GM23248 (cell line): Measurements from ENCODE around the gene COL19A1. TPM values are rescaled to one million over a fixed set of nuclear protein-coding genes. Genes with fewer than 3 reads are reported as not detected.

ENCODE experiments used
- DNase-seq: peaks from one replicate; pipeline ENCODE4 v3.0.0-alpha.2; 2015
- H2AFZ ChIP-seq: fragments of 200-600 bp; sonication (generic); 2 replicates; pipeline ENCODE4 v1.6.1; 2016; ENCODE audit warnings: antibody characterized with exemption
- H3F3A ChIP-seq: fragments of 200-600 bp; sonication (generic); 2 replicates; pipeline ENCODE4 v1.6.1; 2016; ENCODE audit warnings: mild to moderate bottlenecking, antibody characterized with exemption, mixed run types; ENCODE audit not compliant: insufficient read depth
- H3K27ac ChIP-seq: fragments of 200-600 bp; sonication (generic); 2 replicates; pipeline ENCODE4 v1.5.1; 2016; ENCODE audit warnings: mild to moderate bottlenecking
- H3K27me3 ChIP-seq: fragments of 200-600 bp; sonication (generic); replicated peaks from 2 replicates; pipeline ENCODE4 v1.6.1; 2016; ENCODE audit warnings: mild to moderate bottlenecking; ENCODE audit not compliant: insufficient read depth
- H3K36me3 ChIP-seq: fragments of 200-600 bp; sonication (generic); 2 replicates; pipeline ENCODE4 v1.6.1; 2016; ENCODE audit warnings: low read depth, mild to moderate bottlenecking
- H3K4me1 ChIP-seq: fragments of 200-600 bp; sonication (generic); 2 replicates; pipeline ENCODE4 v1.6.1; 2016; ENCODE audit warnings: mild to moderate bottlenecking; ENCODE audit not compliant: insufficient read depth
- H3K4me2 ChIP-seq: fragments of 200-600 bp; sonication (generic); one replicate; pipeline ENCODE4 v1.6.1; 2016; ENCODE audit warnings: mild to moderate bottlenecking; ENCODE audit not compliant: unreplicated experiment
- H3K4me3 ChIP-seq: fragments of 200-600 bp; sonication (generic); 2 replicates; pipeline ENCODE4 v1.5.1; 2016; ENCODE audit warnings: mild to moderate bottlenecking
- H3K79me2 ChIP-seq: fragments of 200-600 bp; sonication (generic); 2 replicates; pipeline ENCODE4 v1.6.1; 2016; ENCODE audit warnings: mild to moderate bottlenecking; ENCODE audit not compliant: insufficient read depth
- H3K9ac ChIP-seq: fragments of 200-600 bp; sonication (generic); 2 replicates; pipeline ENCODE4 v1.6.1; 2016; ENCODE audit warnings: mild to moderate bottlenecking
- H3K9me2 ChIP-seq: fragments of 200-600 bp; sonication (generic); 2 replicates; pipeline ENCODE4 v1.6.1; 2016; ENCODE audit warnings: mixed run types, mild to moderate bottlenecking, moderate library complexity; ENCODE audit not compliant: insufficient read depth
- H3K9me3 ChIP-seq: fragments of 200-600 bp; sonication (generic); one replicate; pipeline ENCODE4 v1.6.1; 2017; ENCODE audit warnings: low read depth
- H4K20me1 ChIP-seq: fragments of 200-600 bp; sonication (generic); 2 replicates; pipeline ENCODE4 v1.6.0; 2016; ENCODE audit not compliant: insufficient read depth
- EZH2 ChIP-seq: fragments of 200-600 bp; sonication (generic); IDR thresholded peaks from 2 replicates; pipeline ENCODE4 v1.6.1; 2018; ENCODE audit warnings: antibody characterized with exemption, mild to moderate bottlenecking; ENCODE audit not compliant: insufficient read depth, poor library complexity, severe bottlenecking
- EZH2phosphoT487 ChIP-seq: fragments of 200-600 bp; sonication (generic); IDR thresholded peaks from 2 replicates; pipeline ENCODE4 v1.6.1; 2018; ENCODE audit warnings: antibody characterized with exemption, moderate library complexity, mild to moderate bottlenecking, low read depth; ENCODE audit not compliant: insufficient read depth
- WGBS, 2 experiments: methylation state at CpG; one replicate each; pipeline ENCODE4 v1.1.6; 2015 to 2017; ENCODE audit warnings: low lambda C conversion rate in 2 of 2, low coverage in 1 of 2; ENCODE audit errors: missing lambda C conversion rate in 2 of 2; 5-methylcytosine and 5-hydroxymethylcytosine counted together
- in situ Hi-C: fragments of 300-500 bp; cut with MboI; formaldehyde crosslinking; loops from 2 replicates; pipeline ENCODE4 v1.15.0; 2020
- polyA plus RNA-seq: library from polyadenylated mRNA; unstranded; fragments of >200 nt; fragmentation: Nextera tagmentation; extraction: Ambion mirVana; gene quantifications from 2 replicates; pipeline ENCODE4 v1.2.1, GENCODE V29; 2016
- total RNA-seq: library from RNA; depleted of rRNA; stranded (reverse); fragments of >200 nt; shearing (Covaris generic); gene quantifications from 2 replicates; pipeline ENCODE4 v1.2.3, GENCODE V29; 2014

COL19A1 gene
- total and polyA plus RNA-seq, 2 experiments from 2014 or later, result not detected

- Histone ChIP-seq H3F3A (no peaks in the 10 kb centered on the region), H3K9me3 (no peaks in the 10 kb centered on the region), H3K9me2 (no peaks in the 10 kb centered on the region), H3K27ac (peak overlapping the region; percentile 44), H3K36me3 (no peaks in the 10 kb centered on the region), H2AFZ (0 out of 2 replicates have a peak overlapping the region, but pooled peaks have one; percentile 44), H3K9ac (no peak overlapping the region), H3K4me2 (no peak overlapping the region), H3K4me3 (no peak overlapping the region), H4K20me1 (no peaks in the 10 kb centered on the region), H3K27me3 (no peaks in the 10 kb centered on the region), H3K79me2 (no peaks in the 10 kb centered on the region), H3K4me1 (peaks cover 10% of the 10 kb centered on the region)
- in situ Hi-C loops, result no loop called here
- TF ChIP-seq EZH2phosphoT487 (no peak), EZH2 (no peak)
- 47 to 52% methylated on average over 3 of the region's 3 CpGs for WGBS, 2 experiments
- no peak for DNase-seq
These were observed 259.2 kb downstream of the COL19A1 start for GRCh38 chr6:70125602-70126001.

- Histone ChIP-seq H3K9ac (no peak overlapping the region), H3K9me2 (no peaks in the 10 kb centered on the region), H3K27ac (no peak overlapping the region), H2AFZ (no peak overlapping the region), H3K9me3 (no peaks in the 10 kb centered on the region), H3K27me3 (no peaks in the 10 kb centered on the region), H4K20me1 (no peaks in the 10 kb centered on the region), H3F3A (no peaks in the 10 kb centered on the region), H3K36me3 (no peaks in the 10 kb centered on the region), H3K79me2 (no peaks in the 10 kb centered on the region), H3K4me1 (peaks cover 15% of the 10 kb centered on the region), H3K4me2 (no peak overlapping the region), H3K4me3 (no peak overlapping the region)
- WGBS, 2 experiments, result 45 to 59% methylated on average over 3 of the region's 3 CpGs
- no peak for DNase-seq
- no peak for TF ChIP-seq EZH2
- TF ChIP-seq EZH2phosphoT487, result no peak
- in situ Hi-C loops, result no loop called here
These were observed 263.0 kb downstream of the COL19A1 start for GRCh38 chr6:70129341-70129740.

- Histone ChIP-seq H3K36me3 (no peaks in the 10 kb centered on the region), H3K27ac (no peak overlapping the region), H3K9me2 (no peaks in the 10 kb centered on the region), H3K4me2 (no peak overlapping the region), H3K4me1 (peaks cover 5% of the 10 kb centered on the region; the same call in 1 of the 2 replicates), H3K79me2 (no peaks in the 10 kb centered on the region), H3K9ac (no peak overlapping the region), H3K27me3 (no peaks in the 10 kb centered on the region), H3K4me3 (no peak overlapping the region), H3K9me3 (no peaks in the 10 kb centered on the region), H2AFZ (no peak overlapping the region), H4K20me1 (no peaks in the 10 kb centered on the region), H3F3A (no peaks in the 10 kb centered on the region)
- no peak for DNase-seq
- TF ChIP-seq EZH2phosphoT487, result no peak
- TF ChIP-seq EZH2, result no peak
- WGBS, 2 experiments, result 49 to 70% methylated on average over 1 of the region's 1 CpG
- in situ Hi-C loops, result no loop called here
These were observed 264.5 kb downstream of the COL19A1 start for GRCh38 chr6:70130865-70131264.

GRCh38 chr6:70131528-70131927 lies 265.2 kb downstream of the COL19A1 start:
- Histone ChIP-seq H4K20me1 (no peaks in the 10 kb centered on the region), H3K27me3 (no peaks in the 10 kb centered on the region), H3K9me2 (no peaks in the 10 kb centered on the region), H3K79me2 (no peaks in the 10 kb centered on the region), H3F3A (no peaks in the 10 kb centered on the region), H3K36me3 (no peaks in the 10 kb centered on the region), H3K4me1 (peaks cover 5% of the 10 kb centered on the region; the same call in 1 of the 2 replicates), H3K4me3 (no peak overlapping the region), H2AFZ (no peak overlapping the region), H3K27ac (no peak overlapping the region), H3K4me2 (no peak overlapping the region), H3K9ac (no peak overlapping the region), H3K9me3 (no peaks in the 10 kb centered on the region)
- TF ChIP-seq EZH2, result no peak
- TF ChIP-seq EZH2phosphoT487, result no peak
- in situ Hi-C loops, result no loop called here
- WGBS, 2 experiments, result 5 to 6% methylated on average over 2 of the region's 2 CpGs
- no peak for DNase-seq

- Histone ChIP-seq H3K9ac (no peak overlapping the region), H2AFZ (no peak overlapping the region), H3K27ac (no peak overlapping the region), H3K27me3 (no peaks in the 10 kb centered on the region), H3K4me3 (no peak overlapping the region), H3K4me1 (peaks cover 5% of the 10 kb centered on the region; the same call in 1 of the 2 replicates), H3K79me2 (no peaks in the 10 kb centered on the region), H4K20me1 (no peaks in the 10 kb centered on the region), H3K36me3 (no peaks in the 10 kb centered on the region), H3K9me3 (no peaks in the 10 kb centered on the region), H3K9me2 (no peaks in the 10 kb centered on the region), H3K4me2 (no peak overlapping the region), H3F3A (no peaks in the 10 kb centered on the region)
- TF ChIP-seq EZH2phosphoT487 (no peak), EZH2 (no peak)
- DNase-seq, result no peak
- 67 to 69% methylated on average over 4 of the region's 4 CpGs for WGBS, 2 experiments
- in situ Hi-C loops, result no loop called here
These were observed 266.9 kb downstream of the COL19A1 start for GRCh38 chr6:70133246-70133645.
